Embryonic facial prominence (tissue), 1 donor: ENCODE data around the gene TBCEL.
"Not testable (repeated sequence)": the region's sequence is repeated elsewhere in the genome, so short reads cannot be mapped to it uniquely, and the experiment has no call there.

Experiments used
- DNase-seq: peaks from one replicate; pipeline ENCODE4 v3.0.0-alpha.2; 2016; ENCODE audit errors: extremely low spot score

The TBCEL gene

GRCh38 chr11:121105481-121106195 lies 81.7 kb downstream of the TBCEL start:
- DNase-seq: no peak

GRCh38 chr11:121106812-121107211 lies 82.9 kb downstream of the TBCEL start:
- no peak for DNase-seq

- DNase-seq: no peak
Measured at GRCh38 chr11:121108413-121108812, 84.5 kb downstream of the TBCEL start.

- no peak for DNase-seq
Measured at GRCh38 chr11:121109471-121109870, 85.6 kb downstream of the TBCEL start.

- DNase-seq: no peak
Measured at GRCh38 chr11:121109916-121110586, 86.1 kb downstream of the TBCEL start.

- DNase-seq: no peak
Measured at GRCh38 chr11:121110871-121111724, 87.2 kb downstream of the TBCEL start.

- DNase-seq: peak; percentile 27
Measured at GRCh38 chr11:121112498-121113455, 88.9 kb downstream of the TBCEL start.

- no peak for DNase-seq
Measured at GRCh38 chr11:121113611-121114010, 89.7 kb downstream of the TBCEL start.

GRCh38 chr11:121115024-121115423 lies 91.1 kb downstream of the TBCEL start:
- DNase-seq: not testable (repeated sequence)

- DNase-seq: no peak
Measured at GRCh38 chr11:121117788-121118187, 93.9 kb downstream of the TBCEL start.

GRCh38 chr11:121119440-121119839 lies 95.5 kb downstream of the TBCEL start:
- no peak for DNase-seq

GRCh38 chr11:121122328-121122727 lies 98.4 kb downstream of the TBCEL start:
- no peak for DNase-seq

- DNase-seq: no peak
Measured at GRCh38 chr11:121123496-121124069, 99.7 kb downstream of the TBCEL start.

GRCh38 chr11:121127809-121128208 lies 103.9 kb downstream of the TBCEL start:
- DNase-seq: no peak

GRCh38 chr11:121129362-121130340 lies 105.7 kb downstream of the TBCEL start:
- no peak for DNase-seq

GRCh38 chr11:121131656-121132055 lies 107.8 kb downstream of the TBCEL start:
- no peak for DNase-seq

- no peak for DNase-seq
Measured at GRCh38 chr11:121132211-121132976, 108.5 kb downstream of the TBCEL start.

- no peak for DNase-seq
Measured at GRCh38 chr11:121134741-121135312, 110.9 kb downstream of the TBCEL start.

- DNase-seq: no peak
Measured at GRCh38 chr11:121137005-121137404, 113.1 kb downstream of the TBCEL start.
